HPDE6-E6E7 (cell line): Measurements from ENCODE around the gene TMEM45B.
"Not testable (repeated sequence)": the region's sequence is repeated elsewhere in the genome, so short reads cannot be mapped to it uniquely, and the experiment has no call there.

Source experiments
- DNase-seq: peaks from one replicate; pipeline ENCODE4 v3.0.0; 2011; ENCODE audit warnings: missing footprints; ENCODE audit errors: extremely low spot score

TMEM45B gene

DNA sequence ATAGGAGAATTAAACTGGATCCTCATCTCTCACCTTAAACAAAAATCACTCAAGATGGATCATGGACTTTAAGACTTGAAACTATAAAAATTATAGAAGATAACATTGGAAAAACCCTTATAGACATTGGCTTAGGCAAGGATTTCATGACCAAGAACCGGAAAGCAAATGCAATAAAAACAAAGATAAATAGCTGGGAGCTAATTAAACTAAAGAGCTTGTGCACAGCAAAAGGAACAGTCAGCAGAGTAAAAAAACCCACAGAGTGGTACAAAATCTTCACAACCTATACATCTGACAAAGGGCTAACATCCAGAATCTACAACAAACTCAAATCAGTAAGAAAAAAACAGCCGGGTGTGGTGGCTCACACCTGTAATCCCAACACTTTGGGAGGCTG, 7.4 kb upstream of the TMEM45B start:
- DNase-seq, result not testable (repeated sequence)

DNA sequence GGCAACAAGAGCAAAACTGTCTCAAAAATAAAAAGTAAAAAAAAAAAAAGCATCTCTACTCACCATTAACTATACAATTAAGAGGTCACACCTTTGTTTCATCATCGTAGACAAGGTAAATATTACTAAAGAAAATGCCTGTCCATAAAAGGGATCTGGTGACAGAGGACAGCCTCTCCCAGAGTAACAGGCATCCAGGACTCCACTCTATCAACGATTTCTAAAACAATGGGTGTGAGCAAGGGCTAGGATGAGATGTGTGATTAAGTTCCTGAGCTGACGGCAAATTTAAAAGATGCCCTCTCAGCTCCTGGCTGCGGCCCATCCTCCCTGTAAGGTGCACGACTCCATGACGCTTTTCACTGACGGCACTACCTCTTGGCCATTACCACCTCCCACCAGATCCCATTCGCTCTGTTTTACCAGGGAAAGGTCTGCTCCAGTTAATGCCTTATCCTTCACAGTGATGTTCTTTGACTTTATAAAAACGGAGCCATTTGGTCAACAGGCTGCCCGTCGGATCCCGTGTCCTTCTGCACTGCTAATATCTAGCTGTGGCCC, 2.3 kb upstream of the TMEM45B start:
- DNase-seq, result no peak

DNA sequence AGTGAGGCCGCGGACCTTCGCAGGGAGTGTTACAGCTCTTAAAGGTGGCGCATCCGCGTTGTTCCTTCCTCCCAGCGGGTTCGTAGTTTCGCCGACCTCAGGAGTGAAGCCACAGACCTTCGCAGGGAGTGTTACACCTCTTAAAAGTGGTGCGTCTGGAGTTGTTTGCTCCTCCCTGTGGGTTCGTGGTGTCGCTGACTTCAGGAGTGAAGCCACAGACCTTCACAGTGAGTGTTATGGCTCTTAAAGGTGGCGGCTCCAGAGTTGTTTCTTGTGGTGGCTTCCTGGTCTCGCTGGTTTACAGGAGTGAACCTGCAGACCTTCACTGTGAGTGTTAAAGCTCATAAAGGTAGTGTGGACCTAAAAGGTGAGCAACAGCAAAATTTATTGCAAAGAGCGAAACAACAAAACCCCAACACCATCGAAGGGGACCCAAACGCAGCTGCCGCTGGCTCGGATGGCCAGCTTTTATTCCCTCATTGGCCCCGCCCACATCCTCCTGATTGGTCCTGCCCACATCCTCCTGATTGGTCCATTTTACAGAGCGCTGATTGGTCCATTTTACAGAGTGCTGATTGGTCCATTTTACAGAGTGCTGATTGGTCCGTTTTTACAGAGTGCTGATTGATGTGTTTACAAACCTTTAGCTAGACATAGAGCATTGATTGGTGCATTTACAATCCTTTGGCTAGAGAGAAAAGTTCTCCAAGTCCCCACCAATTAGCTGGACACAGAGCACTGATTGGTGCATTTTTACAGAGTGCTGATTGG, 1.2 kb upstream of the TMEM45B start:
- DNase-seq, result no peak

DNA sequence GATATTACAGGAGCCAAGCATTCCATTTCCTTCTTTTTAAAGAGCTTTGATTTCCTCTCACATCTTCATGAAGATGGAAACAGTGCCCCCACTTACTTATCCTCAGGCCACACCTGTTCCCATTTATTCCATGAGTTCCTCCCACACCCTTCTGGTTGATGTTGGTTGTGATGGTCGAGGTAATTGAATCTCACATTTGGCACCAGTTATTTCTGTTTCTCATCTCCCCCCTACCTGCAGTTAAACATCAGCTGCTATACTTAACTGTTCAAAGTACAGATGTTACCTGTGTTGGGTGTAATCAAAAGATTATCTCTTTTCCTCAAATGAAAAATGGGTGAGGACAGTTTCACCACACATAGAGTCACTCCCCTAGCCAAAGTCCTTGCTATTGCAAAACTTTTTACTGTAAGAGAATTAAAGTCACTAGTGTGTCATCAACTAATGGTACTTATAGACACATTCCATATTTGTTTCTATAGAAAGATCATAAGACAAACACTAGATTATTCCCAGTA, 1.9 kb downstream of the TMEM45B start:
- no peak for DNase-seq

DNA sequence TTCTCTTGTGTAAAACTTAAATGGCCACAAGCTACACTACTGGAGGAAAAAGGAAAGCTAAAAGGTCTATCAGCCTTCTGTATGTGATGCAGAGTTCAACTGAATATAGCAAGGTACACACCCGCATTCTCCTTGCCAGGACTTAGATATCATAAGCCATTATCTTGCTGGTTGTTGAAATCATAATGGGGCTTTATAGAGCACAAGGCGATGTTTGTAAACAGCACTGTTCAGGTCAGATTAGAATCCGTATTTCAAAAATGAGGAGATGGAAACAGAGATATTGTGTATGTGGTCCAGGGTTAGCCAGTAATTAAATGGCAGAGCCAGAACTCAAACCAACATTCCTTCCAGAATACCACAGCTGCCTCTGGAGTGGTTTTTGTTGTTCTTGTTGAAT, 2.6 kb downstream of the TMEM45B start:
- DNase-seq, result not testable (repeated sequence)

DNA sequence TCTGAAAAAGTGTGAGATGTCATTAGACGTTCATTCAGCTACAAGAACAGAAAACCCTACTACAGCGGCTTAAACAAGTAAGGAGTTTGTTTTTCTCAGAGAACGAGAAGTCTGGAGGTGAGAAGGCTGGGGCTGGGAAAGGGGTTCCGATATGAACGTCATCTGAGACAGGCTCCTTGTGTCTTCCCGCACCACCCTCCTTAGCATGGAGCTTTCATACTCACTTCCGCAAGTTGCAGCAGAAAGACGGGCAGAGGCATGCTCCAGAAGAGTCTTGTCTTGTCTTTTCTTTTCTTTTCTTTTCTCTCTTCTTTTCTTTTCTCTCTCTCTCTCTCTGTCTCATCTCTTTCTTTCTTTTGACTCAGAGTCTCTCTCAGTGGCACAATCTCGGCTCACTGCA, 3.6 kb downstream of the TMEM45B start:
- no peak for DNase-seq

DNA sequence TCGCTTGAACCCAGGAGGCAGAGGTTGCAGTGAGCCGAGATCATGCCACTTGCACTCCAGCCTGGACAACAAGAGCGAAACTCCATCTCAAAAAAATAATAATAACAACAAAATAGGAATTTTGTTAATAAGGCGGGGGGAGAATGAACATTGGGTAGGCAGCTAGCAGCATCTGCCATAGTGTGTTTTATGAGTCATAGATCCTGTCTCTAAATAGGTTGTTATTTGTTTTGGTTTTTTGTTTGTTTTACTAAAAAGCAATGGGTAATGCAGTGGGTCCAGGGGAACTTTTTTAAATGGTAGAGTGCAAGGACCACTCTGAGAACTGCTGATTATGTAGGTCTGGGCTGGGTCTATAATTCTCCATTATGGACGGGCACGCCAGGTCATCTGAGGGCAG, 4.6 kb downstream of the TMEM45B start:
- DNase-seq, result not testable (repeated sequence)

DNA sequence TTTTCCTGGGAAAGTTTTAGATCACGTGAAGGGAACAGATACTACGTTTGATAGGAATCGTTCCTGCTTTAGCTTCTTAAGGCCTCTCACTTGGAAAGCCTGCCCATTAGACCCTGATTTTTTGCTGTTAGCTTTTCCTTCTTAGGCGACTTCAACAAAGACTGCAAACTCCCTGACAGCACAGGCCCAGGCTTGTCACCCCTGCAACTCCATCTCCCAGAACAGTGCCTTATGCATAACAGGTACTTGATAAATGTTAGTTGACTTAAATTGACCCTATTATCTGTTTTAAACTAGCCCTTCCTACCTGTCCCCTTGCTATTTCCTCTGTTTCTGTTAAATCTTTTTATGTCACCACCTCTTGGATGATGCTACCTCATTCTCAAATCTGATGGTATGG, 7.6 kb downstream of the TMEM45B start:
- DNase-seq, result not testable (repeated sequence)

DNA sequence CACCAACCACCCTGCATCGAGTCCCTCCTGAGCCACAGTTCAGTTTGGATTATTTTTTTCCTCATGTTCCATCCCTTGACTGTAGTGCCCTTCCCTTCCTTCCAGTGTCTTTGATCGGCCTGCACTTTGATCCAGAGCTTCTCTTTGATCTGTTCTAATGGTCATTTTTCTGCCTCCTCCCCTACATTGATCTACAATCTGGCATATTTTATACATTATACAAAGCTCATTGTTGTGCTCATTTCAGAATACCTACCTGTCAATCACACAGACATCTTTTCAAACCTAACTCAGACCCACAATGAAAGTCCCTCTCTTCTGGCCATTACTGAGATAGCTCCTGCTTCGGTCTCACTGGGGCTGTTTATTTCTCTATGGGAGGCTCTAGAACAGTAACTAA, 8.2 kb downstream of the TMEM45B start:
- DNase-seq, result not testable (repeated sequence)

DNA sequence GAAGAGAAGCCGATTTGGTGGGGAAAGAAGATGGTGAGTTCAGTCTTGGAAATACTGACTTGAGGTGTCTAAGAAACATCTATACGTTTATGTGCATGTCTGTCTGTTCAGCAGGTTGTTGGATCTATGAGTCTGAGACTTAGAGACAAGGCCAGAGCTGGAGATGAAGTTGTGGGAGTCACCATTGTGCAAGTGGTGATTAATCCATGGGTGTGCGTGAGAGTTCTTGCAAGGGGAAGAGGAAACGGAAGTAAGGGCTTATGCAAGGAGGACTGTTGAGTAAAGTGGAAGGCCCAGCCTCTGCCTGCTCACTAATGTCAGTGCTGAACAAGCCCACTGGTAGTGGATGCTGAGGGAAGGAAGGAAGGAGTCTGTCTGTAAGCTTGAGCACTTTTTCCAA, 9.7 kb downstream of the TMEM45B start:
- peak; percentile 66 for DNase-seq

DNA sequence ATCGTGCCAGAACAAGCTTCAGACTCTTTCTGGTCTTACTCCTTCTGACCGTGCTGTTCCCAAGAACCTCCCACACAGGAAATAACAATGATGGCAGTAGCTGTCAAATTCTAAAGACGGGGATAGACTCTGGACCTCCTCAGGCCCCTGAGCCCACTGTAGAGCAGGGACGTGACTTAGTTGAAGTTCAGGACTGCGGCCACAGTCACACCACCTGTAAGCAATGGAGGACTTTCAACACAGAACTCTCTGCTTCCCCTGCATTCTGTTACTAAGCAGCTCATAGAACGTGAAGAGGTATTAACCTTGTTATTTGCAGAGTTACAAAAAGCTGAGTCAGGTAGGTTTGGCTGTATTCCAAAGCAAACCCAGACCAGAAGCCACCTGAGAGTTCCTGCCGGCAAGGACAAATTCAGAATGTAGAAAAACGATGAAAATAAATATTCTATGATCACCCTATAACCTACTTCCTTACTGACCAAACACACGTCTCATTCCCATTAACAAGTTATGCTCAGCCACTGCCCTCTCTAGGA, 12.7 kb downstream of the TMEM45B start:
- DNase-seq, result peak; percentile 10

DNA sequence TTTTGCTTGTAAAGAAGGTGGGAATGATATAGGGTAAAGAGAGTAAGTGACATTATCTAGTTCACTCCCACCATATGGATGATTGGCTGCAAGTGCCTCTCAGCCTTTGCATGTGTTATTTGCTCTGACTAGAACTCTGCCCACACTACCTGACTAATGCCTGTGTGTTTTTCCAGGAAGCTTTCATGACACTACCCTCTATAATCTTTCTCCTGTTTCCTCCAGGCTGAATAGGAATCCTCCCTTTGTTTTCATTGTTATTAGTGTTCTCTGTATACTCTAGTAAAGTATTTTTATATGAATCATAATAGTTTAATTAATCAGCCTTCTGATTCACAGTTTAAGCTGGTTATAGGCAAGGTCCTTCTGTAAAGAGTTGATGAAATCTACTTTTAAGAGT, 13.8 kb downstream of the TMEM45B start:
- DNase-seq, result peak; percentile 34

DNA sequence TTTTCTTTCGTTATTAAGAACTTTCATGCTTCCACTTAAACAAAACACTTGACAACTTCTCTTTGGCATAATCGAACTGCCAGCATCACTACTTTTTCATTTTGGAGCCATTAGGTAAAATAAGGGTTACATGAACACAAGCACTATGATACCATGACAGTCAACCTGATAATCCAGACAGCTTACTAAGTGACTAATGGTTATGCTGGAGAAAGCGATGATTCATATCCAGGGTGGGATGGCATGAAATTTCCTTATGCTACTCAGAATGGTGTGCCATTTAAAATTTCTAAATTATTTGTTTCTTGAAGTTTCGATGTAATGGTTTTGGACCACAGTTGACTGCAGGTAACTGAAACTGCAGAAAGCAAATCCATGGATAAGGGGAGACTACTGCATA, 15.6 kb downstream of the TMEM45B start:
- not testable (repeated sequence) for DNase-seq

DNA sequence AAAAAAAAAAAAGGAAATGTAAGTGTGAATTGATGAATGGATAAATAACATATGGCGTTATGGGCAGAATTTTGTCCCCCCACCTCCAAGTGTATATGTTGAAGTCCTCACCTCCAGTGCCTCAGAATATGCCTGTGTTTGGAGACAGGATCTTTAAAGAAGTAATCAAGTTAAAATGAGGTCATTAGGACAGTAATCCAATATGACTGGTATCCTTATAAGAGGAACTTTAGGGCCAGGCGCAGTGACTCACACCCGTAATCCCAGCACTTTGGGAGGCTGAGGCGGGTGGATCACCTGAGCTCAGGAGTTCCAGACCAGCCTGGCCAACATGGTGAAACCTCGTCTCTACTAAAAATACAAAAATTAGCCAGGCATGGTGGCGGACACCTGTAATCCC, 17.6 kb downstream of the TMEM45B start:
- not testable (repeated sequence) for DNase-seq

DNA sequence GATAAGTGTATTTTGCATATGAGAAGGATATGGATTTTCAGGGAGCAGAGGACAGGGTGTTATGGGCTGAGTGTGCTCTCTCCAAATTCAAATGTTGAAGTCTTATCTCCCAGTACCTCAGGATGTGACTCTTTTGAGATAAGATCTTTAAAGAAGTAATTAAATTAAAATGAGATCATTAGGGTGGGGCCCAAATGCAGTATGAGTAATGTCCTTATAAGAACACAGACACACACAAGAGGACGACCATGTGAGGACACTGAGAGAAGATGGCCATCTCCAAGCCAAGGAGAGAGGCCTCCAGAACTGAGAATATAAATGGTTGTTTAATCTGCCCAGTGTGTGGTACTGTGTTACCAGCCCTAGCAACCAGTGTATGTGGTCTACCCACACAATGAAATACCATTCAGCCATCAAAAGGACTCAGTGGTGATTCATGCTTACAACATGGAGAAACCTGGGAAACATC, 20.8 kb downstream of the TMEM45B start:
- not testable (repeated sequence) for DNase-seq

DNA sequence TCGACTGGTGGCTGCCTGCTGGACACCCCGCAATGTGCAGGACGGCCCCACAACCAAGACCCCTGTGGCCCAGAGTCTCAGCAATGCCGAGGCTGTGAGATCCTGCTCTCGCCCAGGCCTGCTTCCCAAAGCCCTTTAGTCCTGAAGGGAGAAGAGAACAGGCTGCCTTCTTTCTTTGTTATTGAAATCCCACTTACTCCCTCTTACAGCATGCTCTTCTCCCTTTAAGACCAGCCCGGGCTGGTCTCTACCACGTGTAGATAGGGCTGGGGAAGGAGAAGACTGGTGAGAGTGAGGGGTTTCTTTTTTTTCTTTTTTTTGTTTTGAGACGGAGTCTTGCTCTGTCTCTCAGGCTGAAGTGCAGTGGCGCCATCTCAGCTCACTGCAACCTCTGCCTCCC, 21.3 kb downstream of the TMEM45B start:
- no peak for DNase-seq

DNA sequence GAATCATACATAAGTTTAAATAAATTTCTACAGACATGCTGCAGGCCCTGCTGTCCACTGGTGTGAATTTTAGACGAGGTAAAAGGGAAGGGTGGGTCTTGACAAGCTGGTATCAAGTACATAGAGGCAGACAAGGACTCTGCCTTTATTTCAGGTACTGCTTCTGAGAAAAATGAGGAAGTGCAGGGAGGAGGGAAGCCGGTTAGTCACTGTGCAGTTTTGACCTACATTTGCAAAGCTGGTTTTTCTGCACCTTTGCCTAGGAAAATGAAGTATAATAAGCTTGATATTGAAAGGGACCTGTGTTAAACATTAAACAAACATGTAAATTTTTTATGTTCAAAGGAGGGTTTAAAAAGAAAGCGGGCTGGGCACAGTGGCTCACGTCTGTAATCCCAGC, 24.6 kb downstream of the TMEM45B start:
- peak; percentile 63 for DNase-seq

DNA sequence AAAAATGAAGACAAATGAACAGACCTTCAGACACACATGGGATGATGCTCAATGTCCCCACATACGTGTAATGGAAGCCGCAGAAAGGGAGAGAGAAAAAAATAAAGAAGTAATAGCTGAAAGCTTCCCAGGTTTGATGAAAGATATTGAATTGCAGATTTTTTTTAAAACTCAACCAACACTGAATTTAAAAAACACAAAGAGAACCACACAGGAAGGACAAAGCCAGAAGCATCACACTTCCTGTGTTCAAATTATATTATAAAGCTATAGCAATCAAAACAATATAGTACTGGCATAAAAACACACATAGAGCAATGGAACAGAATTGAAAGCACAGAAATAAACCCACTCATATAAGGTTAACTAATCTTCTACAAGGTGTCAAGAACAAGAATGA, 26.5 kb downstream of the TMEM45B start:
- no peak for DNase-seq

DNA sequence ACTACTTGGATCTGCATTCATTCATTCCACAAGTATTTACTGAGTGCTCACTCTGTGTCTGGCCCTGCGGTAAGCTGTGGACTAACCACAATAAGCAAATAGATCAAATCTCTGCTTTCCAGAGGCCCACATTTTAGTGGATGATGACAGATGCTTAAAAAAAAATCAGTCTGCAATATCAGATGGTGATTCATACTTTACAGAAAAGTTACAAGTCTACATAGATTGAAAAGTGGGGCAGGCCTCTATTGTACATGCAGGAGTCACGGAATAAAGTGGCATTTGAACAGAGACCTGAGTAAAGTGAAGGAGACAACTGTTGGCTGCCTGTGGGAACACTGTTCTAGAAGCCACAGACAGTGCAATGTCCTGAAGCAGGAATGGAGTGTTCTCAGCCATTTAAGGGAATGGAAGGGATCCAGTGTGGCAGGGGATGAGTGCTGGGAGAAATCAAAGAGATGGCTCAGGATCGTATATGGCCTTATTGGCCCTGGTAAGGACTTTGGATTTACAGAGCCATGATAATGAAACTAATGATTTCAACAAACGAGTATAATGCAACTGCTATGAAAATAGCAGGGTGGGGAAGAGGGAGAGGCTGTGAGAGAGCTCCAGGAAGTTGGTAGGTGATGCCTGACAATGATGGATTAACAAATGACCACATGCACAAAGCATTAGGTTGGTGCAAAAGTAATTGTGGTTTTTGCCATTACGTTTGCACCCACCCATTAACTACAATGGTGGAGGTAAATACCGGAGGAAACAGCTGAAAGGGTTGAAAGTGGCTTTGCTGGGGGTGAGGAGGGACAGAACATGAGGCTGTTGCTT, 31.1 kb downstream of the TMEM45B start:
- peak; percentile 63 for DNase-seq

DNA sequence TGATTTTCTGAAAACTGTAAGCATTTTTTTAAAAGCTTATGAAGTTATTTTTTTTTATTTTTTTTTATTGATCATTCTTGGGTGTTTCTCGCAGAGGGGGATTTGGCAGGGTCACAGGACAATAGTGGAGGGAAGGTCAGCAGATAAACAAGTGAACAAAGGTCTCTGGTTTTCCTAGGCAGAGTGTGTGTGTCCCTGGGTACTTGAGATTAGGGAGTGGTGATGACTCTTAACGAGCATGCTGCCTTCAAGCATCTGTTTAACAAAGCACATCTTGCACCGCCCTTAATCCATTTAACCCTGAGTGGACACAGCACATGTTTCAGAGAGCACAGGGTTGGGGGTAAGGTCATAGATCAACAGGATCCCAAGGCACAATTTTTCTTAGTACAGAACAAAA, 31.7 kb downstream of the TMEM45B start:
- DNase-seq, result not testable (repeated sequence)

DNA sequence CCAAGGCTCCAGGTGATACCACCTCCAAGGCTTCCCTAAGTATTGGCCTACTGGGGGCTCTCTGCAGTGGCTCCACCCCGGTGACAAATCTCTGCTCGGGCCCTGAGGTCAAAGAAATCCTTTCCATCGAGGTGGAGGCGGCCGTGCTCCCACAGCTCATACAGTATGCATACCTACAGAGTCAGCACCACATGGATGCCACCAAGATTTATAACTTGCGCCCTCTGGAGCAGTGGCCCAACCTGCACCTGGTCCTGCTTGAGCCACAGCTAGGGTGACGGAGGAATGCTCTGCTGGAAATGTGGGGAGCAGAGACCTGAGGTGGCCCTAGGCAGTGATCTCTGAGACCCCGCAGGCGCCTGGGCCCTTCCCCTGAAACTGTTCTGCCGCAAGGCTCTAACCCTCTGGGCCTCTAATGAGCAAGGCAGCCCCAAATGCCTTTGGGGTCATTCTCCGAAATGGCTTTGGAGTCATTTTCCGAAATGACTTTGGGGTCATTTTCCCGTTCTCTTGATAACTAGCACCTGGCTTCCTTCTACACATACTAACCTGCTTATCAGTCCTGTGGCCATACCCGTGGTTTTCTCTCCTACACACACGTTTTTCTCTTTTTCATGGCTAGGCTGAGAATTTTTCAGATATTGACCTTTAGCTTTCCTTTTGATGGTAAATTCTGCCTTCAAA, 33.9 kb downstream of the TMEM45B start:
- no peak for DNase-seq
